PC-9 (cell line): ENCODE results near the gene TMEM272.

Experiments
- CTCF ChIP-seq: fragments of 200-600 bp; sonication (generic); conservative IDR thresholded peaks from 2 replicates; pipeline ENCODE4 v1.6.1; 2017; ENCODE audit warnings: mixed run types, antibody characterized with exemption, mild to moderate bottlenecking, moderate library complexity
- EZH2 ChIP-seq: fragments of 200-600 bp; sonication (generic); IDR thresholded peaks from 2 replicates; pipeline ENCODE4 v1.8.0; 2017; ENCODE audit warnings: antibody characterized with exemption, low read depth

- TF ChIP-seq CTCF (no peak), EZH2 (no peak)
Observed at GRCh38 chr13:51768976-51769375, 76.0 kb downstream of the TMEM272 start.
